KOPT-K1 (cell line): ENCODE measurements around the gene CDKL4.
"Not testable (repeated sequence)": the region's sequence is repeated elsewhere in the genome, so short reads cannot be mapped to it uniquely, and the experiment has no call there.

Source experiments
- H3K27ac ChIP-seq: fragments of 200-600 bp; sonication (generic); 2 replicates; pipeline ENCODE4 v1.5.1; 2016; ENCODE audit warnings: antibody characterized with exemption, mild to moderate bottlenecking, low read depth, low read length; ENCODE audit not compliant: poor library complexity, severe bottlenecking
- H3K36me3 ChIP-seq: fragments of 200-600 bp; sonication (generic); 2 replicates; pipeline ENCODE4 v1.5.1; 2017; ENCODE audit warnings: antibody characterized with exemption, mild to moderate bottlenecking, low read length, moderate library complexity; ENCODE audit not compliant: insufficient read depth
- H3K9me3 ChIP-seq: fragments of 200-600 bp; sonication (generic); 2 replicates; pipeline ENCODE4 v1.5.1; 2017; ENCODE audit warnings: antibody characterized with exemption, low read length, mild to moderate bottlenecking; ENCODE audit not compliant: insufficient read depth, poor library complexity, severe bottlenecking

Gene CDKL4

GRCh38 chr2:39216346-39217191 lies 27.2 kb downstream of the CDKL4 start:
- Histone ChIP-seq H3K36me3 (no peaks in the 10 kb centered on the region), H3K9me3 (no peaks in the 10 kb centered on the region), H3K27ac (peak overlapping the region; percentile 3)

- Histone ChIP-seq H3K36me3 (no peaks in the 10 kb centered on the region), H3K9me3 (no peaks in the 10 kb centered on the region), H3K27ac (no peak overlapping the region)
Measured at GRCh38 chr2:39215545-39215944, 28.2 kb downstream of the CDKL4 start.

- H3K9me3 ChIP-seq, result no peaks in the 10 kb centered on the region
- no peak overlapping the region for H3K27ac ChIP-seq
- no peaks in the 10 kb centered on the region for H3K36me3 ChIP-seq
Measured at GRCh38 chr2:39213015-39213414, 30.8 kb downstream of the CDKL4 start.

GRCh38 chr2:39210846-39211245 lies 32.9 kb downstream of the CDKL4 start:
- H3K9me3 ChIP-seq, result no peaks in the 10 kb centered on the region
- no peaks in the 10 kb centered on the region for H3K36me3 ChIP-seq
- H3K27ac ChIP-seq, result no peak overlapping the region

- Histone ChIP-seq H3K36me3 (no peaks in the 10 kb centered on the region), H3K9me3 (no peaks in the 10 kb centered on the region), H3K27ac (no peak overlapping the region)
Measured at GRCh38 chr2:39203382-39203781, 40.4 kb downstream of the CDKL4 start.

GRCh38 chr2:39202639-39203369 lies 41.0 kb downstream of the CDKL4 start:
- Histone ChIP-seq H3K9me3 (no peaks in the 10 kb centered on the region), H3K36me3 (no peaks in the 10 kb centered on the region), H3K27ac (no peak overlapping the region)

- not testable (repeated sequence) for H3K27ac ChIP-seq, H3K9me3 ChIP-seq, H3K36me3 ChIP-seq
Measured at GRCh38 chr2:39197003-39197402, 46.8 kb downstream of the CDKL4 start.

GRCh38 chr2:39194686-39195085 lies 49.1 kb downstream of the CDKL4 start:
- Histone ChIP-seq H3K9me3 (peaks cover 8% of the 10 kb centered on the region), H3K36me3 (no peaks in the 10 kb centered on the region), H3K27ac (no peak overlapping the region)

GRCh38 chr2:39188960-39189494 lies 54.7 kb downstream of the CDKL4 start:
- no peaks in the 10 kb centered on the region for H3K9me3 ChIP-seq
- no peaks in the 10 kb centered on the region for H3K36me3 ChIP-seq
- H3K27ac ChIP-seq, result no peak overlapping the region

GRCh38 chr2:39183673-39184072 lies 60.1 kb downstream of the CDKL4 start:
- Histone ChIP-seq H3K27ac (no peak overlapping the region), H3K36me3 (no peaks in the 10 kb centered on the region), H3K9me3 (no peaks in the 10 kb centered on the region)

- no peak overlapping the region for H3K27ac ChIP-seq
- H3K9me3 ChIP-seq, result no peaks in the 10 kb centered on the region
- no peaks in the 10 kb centered on the region for H3K36me3 ChIP-seq
Measured at GRCh38 chr2:39181297-39181696, 62.5 kb downstream of the CDKL4 start.

GRCh38 chr2:39179974-39180960 lies 63.5 kb downstream of the CDKL4 start:
- H3K27ac ChIP-seq, result no peak overlapping the region
- no peaks in the 10 kb centered on the region for H3K9me3 ChIP-seq
- no peaks in the 10 kb centered on the region for H3K36me3 ChIP-seq

- Histone ChIP-seq H3K27ac (no peak overlapping the region), H3K36me3 (no peaks in the 10 kb centered on the region), H3K9me3 (no peaks in the 10 kb centered on the region)
Measured at GRCh38 chr2:39178756-39179155, 65.0 kb downstream of the CDKL4 start.

- no peaks in the 10 kb centered on the region for H3K36me3 ChIP-seq
- no peaks in the 10 kb centered on the region for H3K9me3 ChIP-seq
- no peak overlapping the region for H3K27ac ChIP-seq
Measured at GRCh38 chr2:39176997-39177396, 66.8 kb downstream of the CDKL4 start.
